ENCODE measurements around the gene CALML4. TPM values are rescaled to one million over a fixed set of nuclear protein-coding genes. Genes with fewer than 3 reads are reported as not detected.

Gene CALML4
- total RNA-seq, 3 donors from 2014 or later (not counting 1 experiment from before 2014, with no cell fraction given), result 2.1 to 3.9 (median 3.7) TPM

GRCh38 chr15:68196445-68197169, 8.5 kb downstream of the CALML4 start:
- Histone ChIP-seq H3K4me3 (ENCODE audit: low read length) (no peak overlapping the region), H3K9me3 (ENCODE audit: control insufficient read depth, insufficient read depth, low read length) (no peaks in the 10 kb centered on the region), H3K4me1 (ENCODE audit: control insufficient read depth, insufficient read depth, low read length) (peaks cover 2% of the 10 kb centered on the region), H3K27ac (ENCODE audit: low read length) (no peak overlapping the region), H3K27me3 (ENCODE audit: control insufficient read depth, insufficient read depth, low read length) (no peaks in the 10 kb centered on the region), H3K36me3 (ENCODE audit: control insufficient read depth, insufficient read depth, low read length) (peaks cover 7% of the 10 kb centered on the region)
- no peaks in the 10 kb centered on the region for H3K27me3 Mint-ChIP-seq (ENCODE audit: low read depth in 2 of 2)
- no peaks in the 10 kb centered on the region for H3K9me3 Mint-ChIP-seq
- DNase-seq (no peak), ATAC-seq (no peak)
- TF ChIP-seq, protein P1, sequence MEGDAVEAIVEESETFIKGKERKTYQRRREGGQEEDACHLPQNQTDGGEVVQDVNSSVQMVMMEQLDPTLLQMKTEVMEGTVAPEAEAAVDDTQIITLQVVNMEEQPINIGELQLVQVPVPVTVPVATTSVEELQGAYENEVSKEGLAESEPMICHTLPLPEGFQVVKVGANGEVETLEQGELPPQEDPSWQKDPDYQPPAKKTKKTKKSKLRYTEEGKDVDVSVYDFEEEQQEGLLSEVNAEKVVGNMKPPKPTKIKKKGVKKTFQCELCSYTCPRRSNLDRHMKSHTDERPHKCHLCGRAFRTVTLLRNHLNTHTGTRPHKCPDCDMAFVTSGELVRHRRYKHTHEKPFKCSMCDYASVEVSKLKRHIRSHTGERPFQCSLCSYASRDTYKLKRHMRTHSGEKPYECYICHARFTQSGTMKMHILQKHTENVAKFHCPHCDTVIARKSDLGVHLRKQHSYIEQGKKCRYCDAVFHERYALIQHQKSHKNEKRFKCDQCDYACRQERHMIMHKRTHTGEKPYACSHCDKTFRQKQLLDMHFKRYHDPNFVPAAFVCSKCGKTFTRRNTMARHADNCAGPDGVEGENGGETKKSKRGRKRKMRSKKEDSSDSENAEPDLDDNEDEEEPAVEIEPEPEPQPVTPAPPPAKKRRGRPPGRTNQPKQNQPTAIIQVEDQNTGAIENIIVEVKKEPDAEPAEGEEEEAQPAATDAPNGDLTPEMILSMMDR (IDR thresholded peaks at IDR 0.05), result no peak
- H3K36me3 Mint-ChIP-seq, result no peaks in the 10 kb centered on the region
- 84% methylated on average over 17 of the region's 17 CpGs for WGBS (ENCODE audit: insufficient coverage)
- H3K4me1 Mint-ChIP-seq, result peaks cover 0 to 18% of the 10 kb centered on the region in 2 donors
- peak overlapping the region in 1 of 2 donors; percentile 61 for H3K27ac Mint-ChIP-seq
- intact Hi-C loops (cut with micrococcal nuclease), result no loop called here
- H3K4me3 Mint-ChIP-seq, result no peak overlapping the region

- WGBS (ENCODE audit: insufficient coverage), result 95% methylated on average over 8 of the region's 8 CpGs
These were observed 9.6 kb downstream of the CALML4 start for GRCh38 chr15:68195336-68196112.

DNA sequence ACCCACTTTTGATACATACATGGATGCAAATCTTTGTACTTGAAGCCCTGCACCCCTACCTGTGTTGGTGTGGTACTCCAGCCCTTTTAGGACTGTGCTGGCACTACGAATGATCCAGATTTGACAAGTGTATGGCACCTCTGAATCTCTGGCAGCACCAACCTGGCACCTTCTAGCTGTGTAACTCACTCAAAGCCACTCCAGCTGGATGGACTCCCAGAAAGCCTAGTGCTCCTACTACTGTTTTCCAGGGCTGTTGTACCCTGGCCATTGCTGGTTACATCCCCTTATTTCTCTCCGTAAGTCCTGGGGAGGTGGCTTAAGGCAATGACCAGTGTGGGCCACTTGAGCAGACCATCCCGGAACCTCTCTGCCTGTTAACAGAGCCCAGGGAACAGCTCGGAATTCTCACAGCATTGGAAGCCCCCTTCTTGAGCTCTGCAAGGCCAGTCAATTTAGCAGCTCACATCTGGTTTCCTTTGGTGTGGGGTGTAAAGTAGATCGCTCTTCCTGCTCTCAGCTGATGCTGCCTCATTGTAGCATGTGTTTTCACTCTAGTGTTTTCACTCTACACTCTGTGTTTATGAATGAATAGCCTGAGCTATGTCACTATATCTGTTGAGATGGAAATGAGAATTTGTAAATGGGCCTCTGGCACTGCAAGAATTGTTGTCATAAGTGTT, 12.2 kb downstream of the CALML4 start:
- over 99% methylated on average over 4 of the region's 5 CpGs for WGBS (ENCODE audit: insufficient coverage)
- Mint-ChIP-seq H3K36me3 (peaks cover 14% of the 10 kb centered on the region), H3K9me3 (no peaks in the 10 kb centered on the region), H3K27me3 (ENCODE audit: low read depth in 2 of 2) (no peaks in the 10 kb centered on the region), H3K4me3 (no peak overlapping the region), H3K4me1 (peaks cover 0 to 12% of the 10 kb centered on the region in 2 donors), H3K27ac (peak overlapping the region; percentile 16 to 21)
- Histone ChIP-seq H3K9me3 (ENCODE audit: control insufficient read depth, insufficient read depth, low read length) (no peaks in the 10 kb centered on the region), H3K4me3 (ENCODE audit: low read length) (no peak overlapping the region), H3K27me3 (ENCODE audit: control insufficient read depth, insufficient read depth, low read length) (no peaks in the 10 kb centered on the region), H3K27ac (ENCODE audit: low read length) (no peak overlapping the region), H3K4me1 (ENCODE audit: control insufficient read depth, insufficient read depth, low read length) (no peaks in the 10 kb centered on the region), H3K36me3 (ENCODE audit: control insufficient read depth, insufficient read depth, low read length) (peaks cover 34% of the 10 kb centered on the region)
- DNase-seq, result no peak
- intact Hi-C loops (cut with micrococcal nuclease), result no loop called here
- ATAC-seq, result no peak
- TF ChIP-seq, protein P1 (IDR thresholded peaks at IDR 0.05), result no peak

More at GRCh38 chr15:68195336-68196112, 9.6 kb downstream of the CALML4 start:
- H3K27ac ChIP-seq (ENCODE audit: low read length), result no peak overlapping the region
- Mint-ChIP-seq H3K36me3 (no peaks in the 10 kb centered on the region), H3K9me3 (no peaks in the 10 kb centered on the region), H3K27ac (peak overlapping the region; percentile 34 to 61), H3K4me3 (no peak overlapping the region), H3K4me1 (peaks cover 0 to 18% of the 10 kb centered on the region in 2 donors), H3K27me3 (ENCODE audit: low read depth in 2 of 2) (no peaks in the 10 kb centered on the region)
- TF ChIP-seq, protein P1 (IDR thresholded peaks at IDR 0.05), result no peak
- intact Hi-C loops (cut with micrococcal nuclease), result no loop called here
- H3K36me3 ChIP-seq (ENCODE audit: control insufficient read depth, insufficient read depth, low read length), result peaks cover 10% of the 10 kb centered on the region
- H3K4me1 ChIP-seq (ENCODE audit: control insufficient read depth, insufficient read depth, low read length), result no peaks in the 10 kb centered on the region
- no peak for ATAC-seq
- no peaks in the 10 kb centered on the region for H3K9me3 ChIP-seq (ENCODE audit: control insufficient read depth, insufficient read depth, low read length)
- H3K4me3 ChIP-seq (ENCODE audit: low read length), result no peak overlapping the region
- H3K27me3 ChIP-seq (ENCODE audit: control insufficient read depth, insufficient read depth, low read length), result no peaks in the 10 kb centered on the region
- DNase-seq, result no peak
